Esophagus squamous epithelium (tissue), 5 donors: ENCODE results near the gene PTPN14. TPM values are rescaled to one million over a fixed set of nuclear protein-coding genes. Genes with fewer than 3 reads are reported as not detected.

Experiments
- DNase-seq: peaks from one replicate; lab custom pipeline; 2025; lab: John Stamatoyannopoulos, UW
- H3K27ac ChIP-seq, 4 donors: fragments of 200-600 bp; sonication (generic); one replicate each; pipeline ENCODE4 v1.5.1; 2016 to 2019; ENCODE audit warnings: mild to moderate bottlenecking in 1 of 4
- H3K27me3 ChIP-seq, 4 donors: fragments of 200-600 bp; sonication (generic); 1 replicate in 3 of 4; 2 replicates in 1 of 4; pipeline versions ENCODE4 v1.5.1 to v1.6.0; 2017 to 2021; ENCODE audit warnings: antibody characterized with exemption in 1 of 4
- H3K36me3 ChIP-seq, 3 donors: fragments of 200-600 bp; sonication (generic); one replicate each; pipeline ENCODE4 v1.5.1; 2016 to 2019
- H3K4me1 ChIP-seq, 3 donors: fragments of 200-600 bp; sonication (generic); one replicate each; pipeline ENCODE4 v1.5.1; 2017 to 2019
- H3K4me3 ChIP-seq, 4 donors: fragments of 200-600 bp; sonication (generic); 1 replicate in 3 of 4; 2 replicates in 1 of 4; pipeline ENCODE4 v1.5.1; 2016 to 2019; ENCODE audit warnings: mild to moderate bottlenecking in 2 of 4, moderate library complexity in 1 of 4
- H3K9me3 ChIP-seq, 3 donors: fragments of 200-600 bp; sonication (generic); one replicate each; pipeline ENCODE4 v1.5.1; 2016 to 2019
- CTCF ChIP-seq, 6 experiments: fragments of 450-650 bp in 4 of 6; fragments of 200-600 bp in 2 of 6; sonication (generic) in 2 of 6; IDR thresholded peaks; one replicate each; pipeline ENCODE4 v1.5.1; 2016 to 2019; ENCODE audit warnings: antibody characterized with exemption in 6 of 6, mild to moderate bottlenecking in 4 of 6, moderate library complexity in 4 of 6
- POLR2A ChIP-seq, 4 donors: fragments of 450-650 bp; IDR thresholded peaks; one replicate each; pipeline ENCODE4 v1.6.1; 2017; ENCODE audit warnings: antibody characterized with exemption in 4 of 4, mild to moderate bottlenecking in 4 of 4, moderate library complexity in 3 of 4
- WGBS, 2 donors: methylation state at CpG; one replicate each; pipeline ENCODE4 v1.1.5; 2018; 5-methylcytosine and 5-hydroxymethylcytosine counted together
- intact Hi-C: fragments of 100-400 bp; cut with DNase I; formaldehyde crosslinking; loops from one replicate; pipeline ENCODE4 v1.15.0; 2022
- total RNA-seq, 4 donors: library from RNA; depleted of rRNA; stranded (reverse); fragments of >200 nt; gene quantifications; one replicate each; pipeline ENCODE4 v1.1.0, GENCODE V29; 2016
- donor health status: DM: yes; HTN: yes; CAD: no.

PTPN14 gene
- total RNA-seq, 4 donors from 2014 or later = 14.4 to 28.8 (median 15.7) TPM

GRCh38 chr1:214441119-214441518, 110.3 kb downstream of the PTPN14 start:
- 26 to 36% methylated on average over 3 of the region's 3 CpGs for WGBS, 2 donors
- Histone ChIP-seq H3K4me3 (no peak overlapping the region), H3K36me3 (no peaks in the 10 kb centered on the region), H3K9me3 (no peaks in the 10 kb centered on the region), H3K27ac (peak overlapping the region; percentile 79 to 90 (median 86)), H3K27me3 (no peaks in the 10 kb centered on the region), H3K4me1 (peaks cover 22 to 57% (median 44%) of the 10 kb centered on the region in 3 donors)
- intact Hi-C loops = no loop called here
- no peak for TF ChIP-seq POLR2A (IDR thresholded peaks at IDR 0.05)
- TF ChIP-seq CTCF (IDR thresholded peaks at IDR 0.05) = no peak
- DNase-seq = no peak

DNA sequence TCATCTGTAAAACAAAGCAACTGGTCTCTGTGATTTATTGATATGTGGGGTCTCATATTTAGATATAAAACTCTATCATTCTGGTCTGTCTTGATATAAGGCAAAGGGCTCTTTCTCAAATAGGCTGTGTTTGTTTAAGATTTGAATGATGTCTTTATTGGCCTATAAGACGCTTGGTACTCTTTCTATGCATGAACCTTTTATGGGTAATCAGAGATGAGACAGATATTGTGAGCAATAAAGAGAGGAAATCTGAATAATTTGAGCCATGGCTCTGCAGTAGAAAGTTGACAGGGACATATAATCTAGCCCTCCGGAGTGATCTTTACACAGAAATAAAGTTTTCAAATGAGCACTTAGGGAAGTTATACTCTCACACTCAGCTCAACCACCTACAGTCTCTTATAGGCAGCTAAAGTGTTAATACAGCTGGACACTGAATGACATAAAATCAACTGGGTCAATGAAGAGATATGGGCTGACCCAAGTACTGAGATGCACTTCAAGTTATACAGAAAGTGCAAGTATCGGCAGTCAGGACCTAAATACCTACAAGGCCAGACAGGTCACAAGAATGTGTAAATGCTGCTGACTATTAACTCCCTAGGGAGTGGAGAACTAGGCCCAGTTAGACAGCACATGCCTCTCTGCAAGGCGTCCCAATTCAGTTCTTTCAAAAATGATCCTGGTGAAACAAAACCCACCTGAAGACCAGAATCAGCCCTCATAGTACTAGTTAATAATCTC, 111.0 kb downstream of the PTPN14 start:
- intact Hi-C loops = no loop called here
- H3K36me3 ChIP-seq = no peaks in the 10 kb centered on the region
- H3K4me3 ChIP-seq = no peak overlapping the region
- DNase-seq = no peak
- peak overlapping the region; percentile 79 to 90 (median 86) for H3K27ac ChIP-seq
- no peaks in the 10 kb centered on the region for H3K9me3 ChIP-seq
- H3K27me3 ChIP-seq = no peaks in the 10 kb centered on the region
- H3K4me1 ChIP-seq = peaks cover 22 to 49% (median 36%) of the 10 kb centered on the region in 3 donors
- no peak for TF ChIP-seq CTCF (IDR thresholded peaks at IDR 0.05)
- no peak for TF ChIP-seq POLR2A (IDR thresholded peaks at IDR 0.05)
- WGBS, 2 donors = 41 to 42% methylated on average over 4 of the region's 4 CpGs

DNA sequence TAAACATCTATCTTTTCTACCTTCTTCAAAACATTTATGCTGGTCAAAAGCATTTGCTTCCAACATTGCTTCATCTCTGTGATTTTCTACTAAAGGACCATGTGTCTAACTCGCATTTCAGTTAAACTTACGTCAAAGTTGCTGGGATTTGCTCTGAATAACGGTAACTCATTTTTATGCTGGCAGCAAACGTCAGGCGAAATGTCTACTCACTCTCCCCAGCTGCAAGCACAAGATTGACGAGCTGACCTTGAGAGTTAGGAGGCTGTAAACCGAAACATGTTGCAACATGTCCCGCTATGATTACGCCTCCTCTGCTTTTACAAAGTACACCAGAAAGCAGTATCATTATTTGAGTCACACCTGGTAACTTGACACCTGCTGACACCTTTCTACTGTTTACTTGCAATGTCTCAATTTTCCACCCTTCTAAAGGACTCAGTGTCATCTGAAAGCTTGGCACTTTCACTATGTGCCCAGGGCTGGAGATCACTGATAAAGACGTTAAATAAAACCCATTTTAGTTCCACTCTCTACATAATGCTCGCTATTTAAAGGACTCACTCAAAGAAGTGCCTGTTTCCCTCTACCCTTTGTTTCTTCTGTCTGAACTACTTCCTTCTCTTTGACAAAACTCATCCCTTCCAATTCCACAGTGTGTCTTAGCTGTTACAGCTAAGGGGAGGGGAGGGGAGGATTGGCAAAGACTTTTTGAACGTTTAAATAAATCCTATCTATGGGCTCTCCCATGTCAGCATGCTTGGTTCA, 111.9 kb downstream of the PTPN14 start:
- Histone ChIP-seq H3K27ac (peak overlapping the region; percentile 79 to 90 (median 86)), H3K9me3 (no peaks in the 10 kb centered on the region), H3K4me1 (peaks cover 22 to 41% (median 30%) of the 10 kb centered on the region in 3 donors), H3K27me3 (no peaks in the 10 kb centered on the region), H3K4me3 (peak overlapping the region in 3 of 4 donors; percentile 1 to 45 (median 6)), H3K36me3 (no peaks in the 10 kb centered on the region)
- TF ChIP-seq CTCF (IDR thresholded peaks at IDR 0.05) (no peak), POLR2A (IDR thresholded peaks at IDR 0.05) (peak in 1 of 4 donors; percentile 15)
- intact Hi-C loops = no loop called here
- no peak for DNase-seq
- WGBS, 2 donors = 26 to 33% methylated on average over 12 of the region's 12 CpGs

DNA sequence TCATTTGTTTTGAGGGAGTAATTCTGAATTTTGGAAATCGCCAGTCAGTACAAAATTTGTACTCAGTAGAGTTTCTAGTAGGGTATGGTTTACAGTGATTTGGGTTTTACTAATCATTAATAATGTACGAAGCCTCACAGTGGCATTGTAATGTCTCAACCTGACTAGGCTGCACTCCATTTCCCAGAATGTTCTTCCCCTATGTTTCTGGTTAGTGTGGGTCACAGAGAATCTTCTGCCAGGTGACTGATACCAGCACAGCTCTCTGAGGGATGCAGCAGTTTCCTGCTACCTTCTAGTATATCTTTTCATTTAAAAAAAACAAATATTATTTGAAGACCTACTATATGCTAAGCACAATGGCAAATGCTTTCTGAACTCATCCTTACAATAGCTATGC, 112.9 kb downstream of the PTPN14 start:
- TF ChIP-seq POLR2A (IDR thresholded peaks at IDR 0.05) = no peak
- TF ChIP-seq CTCF (IDR thresholded peaks at IDR 0.05) = no peak
- 84 to 86% methylated on average over 2 of the region's 2 CpGs for WGBS, 2 donors
- intact Hi-C loops = no loop called here

GRCh38 chr1:214438075-214438474, 113.3 kb downstream of the PTPN14 start:
- Histone ChIP-seq H3K36me3 (no peaks in the 10 kb centered on the region), H3K27ac (no peak overlapping the region), H3K4me1 (peaks cover 22 to 35% (median 26%) of the 10 kb centered on the region in 3 donors), H3K4me3 (no peak overlapping the region), H3K9me3 (no peaks in the 10 kb centered on the region), H3K27me3 (no peaks in the 10 kb centered on the region)
- intact Hi-C loops = no loop called here
- TF ChIP-seq POLR2A (IDR thresholded peaks at IDR 0.05) (no peak), CTCF (IDR thresholded peaks at IDR 0.05) (no peak)
- 88 to 96% methylated on average over 4 to 6 of the region's 6 CpGs for WGBS, 2 donors
- DNase-seq = no peak

More for the DNA sequence above, 112.9 kb downstream of the PTPN14 start:
- no peak for DNase-seq
- H3K9me3 ChIP-seq = no peaks in the 10 kb centered on the region
- no peaks in the 10 kb centered on the region for H3K27me3 ChIP-seq
- H3K27ac ChIP-seq = peak overlapping the region in 1 of 4 donors; percentile 88
- no peak overlapping the region for H3K4me3 ChIP-seq
- H3K36me3 ChIP-seq = no peaks in the 10 kb centered on the region
- H3K4me1 ChIP-seq = peaks cover 22 to 35% (median 26%) of the 10 kb centered on the region in 3 donors
